Left ventricle myocardium inferior (tissue), 1 donor: ENCODE data around the gene TMEM132A. TPM values are rescaled to one million over a fixed set of nuclear protein-coding genes. Genes with fewer than 3 reads are reported as not detected.

ENCODE experiments used
- DNase-seq: peaks from one replicate; pipeline ENCODE4 v3.0.0-alpha.2; 2020
- H3K27ac ChIP-seq: fragments of 200-600 bp; replicated peaks from 2 replicates; pipeline ENCODE4 v1.8.0; 2021
- H3K27me3 ChIP-seq: fragments of 200-600 bp; 2 replicates; pipeline ENCODE4 v1.8.0; 2021; ENCODE audit warnings: low read depth
- H3K36me3 ChIP-seq: fragments of 200-600 bp; 2 replicates; pipeline ENCODE4 v1.8.0; 2021
- H3K4me1 ChIP-seq: fragments of 200-600 bp; 2 replicates; pipeline ENCODE4 v1.8.0; 2021
- H3K4me3 ChIP-seq: fragments of 200-600 bp; 2 replicates; pipeline ENCODE4 v1.8.0; 2021; ENCODE audit warnings: mild to moderate bottlenecking, moderate library complexity
- H3K9me3 ChIP-seq: fragments of 200-600 bp; replicated peaks from 2 replicates; pipeline ENCODE4 v1.8.0; 2021
- CTCF ChIP-seq: fragments of 200-600 bp; IDR thresholded peaks from 2 replicates; pipeline ENCODE4 v1.8.0; 2021; ENCODE audit warnings: antibody characterized with exemption, mild to moderate bottlenecking, borderline replicate concordance
- intact Hi-C: fragments of 100-400 bp; cut with micrococcal nuclease; formaldehyde crosslinking; loops from one replicate; pipeline ENCODE4 v1.11.0; 2022
- total RNA-seq: library from RNA; stranded (reverse); fragmentation: NEBNext Ultra II Directional; extraction: Animal tissue kit (Norgen Biotek cat#: 25700); gene quantifications from one replicate; pipeline ENCODE4 v1.2.1, GENCODE V29; 2021
- donor health status: DM: no; HTN: yes; CAD: no; lungs with severe emphysema.

Gene TMEM132A
- total RNA-seq, 1 donor from 2014 or later: 6.4 TPM

GRCh38 chr11:60934124-60934789 is 10.0 kb downstream of the TMEM132A start:
- Histone ChIP-seq H3K27me3 (no peaks in the 10 kb centered on the region), H3K4me1 (peaks cover 24% of the 10 kb centered on the region), H3K4me3 (no peak overlapping the region), H3K36me3 (peaks cover 12% of the 10 kb centered on the region), H3K27ac (no peak overlapping the region), H3K9me3 (no peaks in the 10 kb centered on the region)
- no peak for DNase-seq
- no peak for TF ChIP-seq CTCF
- intact Hi-C loops: no loop called here

GRCh38 chr11:60934790-60935605 is 10.7 kb downstream of the TMEM132A start:
- intact Hi-C loops: no loop called here
- TF ChIP-seq CTCF: no peak
- Histone ChIP-seq H3K36me3 (peaks cover 17% of the 10 kb centered on the region), H3K9me3 (no peaks in the 10 kb centered on the region), H3K27ac (no peak overlapping the region), H3K4me3 (no peak overlapping the region), H3K4me1 (peaks cover 29% of the 10 kb centered on the region), H3K27me3 (no peaks in the 10 kb centered on the region)
- DNase-seq: no peak

- H3K4me1 ChIP-seq: peaks cover 35% of the 10 kb centered on the region
- H3K27ac ChIP-seq: peak overlapping the region; percentile 77
- H3K4me3 ChIP-seq: no peak overlapping the region
- no peak for TF ChIP-seq CTCF
- no peak for DNase-seq
- H3K36me3 ChIP-seq: peaks cover 20% of the 10 kb centered on the region
- no peaks in the 10 kb centered on the region for H3K9me3 ChIP-seq
- intact Hi-C loops: no loop called here
- no peaks in the 10 kb centered on the region for H3K27me3 ChIP-seq
These were observed 11.6 kb downstream of the TMEM132A start for GRCh38 chr11:60935676-60936442.

- H3K9me3 ChIP-seq: no peaks in the 10 kb centered on the region
- peaks cover 26% of the 10 kb centered on the region for H3K36me3 ChIP-seq
- H3K4me3 ChIP-seq: peak overlapping the region; percentile 33
- no peak for DNase-seq
- peaks cover 43% of the 10 kb centered on the region for H3K4me1 ChIP-seq
- H3K27ac ChIP-seq: peak overlapping the region; percentile 77
- intact Hi-C loops: no loop called here
- H3K27me3 ChIP-seq: no peaks in the 10 kb centered on the region
- TF ChIP-seq CTCF: no peak
These were observed 12.3 kb downstream of the TMEM132A start for GRCh38 chr11:60936467-60937143.

- no peak for DNase-seq
- H3K27ac ChIP-seq: peak overlapping the region; percentile 77
- intact Hi-C loops: no loop called here
- peaks cover 48% of the 10 kb centered on the region for H3K4me1 ChIP-seq
- H3K9me3 ChIP-seq: no peaks in the 10 kb centered on the region
- H3K27me3 ChIP-seq: no peaks in the 10 kb centered on the region
- TF ChIP-seq CTCF: no peak
- peaks cover 31% of the 10 kb centered on the region for H3K36me3 ChIP-seq
- H3K4me3 ChIP-seq: peak overlapping the region; percentile 33
These were observed 12.9 kb downstream of the TMEM132A start for GRCh38 chr11:60937144-60937527.
